Measurements from ENCODE around the gene ARL5A.

ARL5A gene

GRCh38 chr2:151860613-151861146 is 32.5 kb upstream of the ARL5A start:
- no peak overlapping the region for H3K27ac ChIP-seq
- H3K27me3 ChIP-seq: no peaks in the 10 kb centered on the region
- TF ChIP-seq CTCF (IDR thresholded peaks at IDR 0.05): no peak
- no peaks in the 10 kb centered on the region for H3K9me3 ChIP-seq
- no peaks in the 10 kb centered on the region for H3K36me3 ChIP-seq
- intact Hi-C loops (cut with DNase I; ENCODE audit: low total_unique reads): loop anchor here (2.0 kb wide), 1 partner anchor 92 kb away; no protein-coding TSS in a partner anchor
- no peak overlapping the region for H3K4me3 ChIP-seq
- H3K4me1 ChIP-seq: peaks cover 0 to 9% (median 0%) of the 10 kb centered on the region in 4 donors
- DNase-seq: no peak

- intact Hi-C loops (cut with DNase I; ENCODE audit: low total_unique reads): loop anchor here (2.0 kb wide), 1 partner anchor 91 kb away; no protein-coding TSS in a partner anchor
- no peak for TF ChIP-seq CTCF (IDR thresholded peaks at IDR 0.05)
- DNase-seq: no peak
- peaks cover 0 to 9% (median 0%) of the 10 kb centered on the region in 4 donors for H3K4me1 ChIP-seq
- H3K4me3 ChIP-seq: no peak overlapping the region
- no peaks in the 10 kb centered on the region for H3K9me3 ChIP-seq
- H3K36me3 ChIP-seq: no peaks in the 10 kb centered on the region
- no peak overlapping the region for H3K27ac ChIP-seq
- no peaks in the 10 kb centered on the region for H3K27me3 ChIP-seq
These were observed 32.0 kb upstream of the ARL5A start for GRCh38 chr2:151860210-151860609.

- intact Hi-C loops (cut with DNase I; ENCODE audit: low total_unique reads): no loop called here
- no peak for TF ChIP-seq CTCF (IDR thresholded peaks at IDR 0.05)
- Histone ChIP-seq H3K9me3 (no peaks in the 10 kb centered on the region), H3K36me3 (no peaks in the 10 kb centered on the region), H3K27ac (peak overlapping the region; percentile 0 to 7), H3K4me3 (no peak overlapping the region), H3K4me1 (peaks cover 0 to 9% (median 0%) of the 10 kb centered on the region in 4 donors), H3K27me3 (no peaks in the 10 kb centered on the region)
- DNase-seq: no peak
These were observed 29.4 kb upstream of the ARL5A start for GRCh38 chr2:151857650-151858049.

GRCh38 chr2:151855111-151855510 is 26.9 kb upstream of the ARL5A start:
- no peak for TF ChIP-seq CTCF (IDR thresholded peaks at IDR 0.05)
- no peak for DNase-seq
- no peaks in the 10 kb centered on the region for H3K36me3 ChIP-seq
- H3K27ac ChIP-seq: no peak overlapping the region
- H3K9me3 ChIP-seq: no peaks in the 10 kb centered on the region
- H3K27me3 ChIP-seq: no peaks in the 10 kb centered on the region
- peaks cover 0 to 9% (median 0%) of the 10 kb centered on the region in 4 donors for H3K4me1 ChIP-seq
- intact Hi-C loops (cut with DNase I; ENCODE audit: low total_unique reads): no loop called here
- no peak overlapping the region for H3K4me3 ChIP-seq

GRCh38 chr2:151853070-151853758 is 25.0 kb upstream of the ARL5A start:
- Histone ChIP-seq H3K36me3 (no peaks in the 10 kb centered on the region), H3K4me1 (peaks cover 0 to 9% (median 0%) of the 10 kb centered on the region in 4 donors), H3K4me3 (no peak overlapping the region), H3K27ac (no peak overlapping the region), H3K27me3 (no peaks in the 10 kb centered on the region), H3K9me3 (no peaks in the 10 kb centered on the region)
- no peak for DNase-seq
- intact Hi-C loops (cut with DNase I; ENCODE audit: low total_unique reads): no loop called here
- no peak for TF ChIP-seq CTCF (IDR thresholded peaks at IDR 0.05)
